Chondrocyte (in vitro differentiated cells): ENCODE results near the gene TLCD5. TPM values are rescaled to one million over a fixed set of nuclear protein-coding genes. Genes with fewer than 3 reads are reported as not detected.

Source experiments
- DNase-seq: peaks from one replicate; pipeline ENCODE4 v3.0.0; 2021; ENCODE audit warnings: mixed read lengths, low spot score
- H3K27ac Mint-ChIP-seq: one replicate; pipeline ENCODE4 v1.8.0; 2021; ENCODE audit warnings: mild to moderate bottlenecking, moderate library complexity, mixed read lengths; ENCODE audit not compliant: unreplicated experiment
- H3K27me3 Mint-ChIP-seq: 2 replicates; pipeline ENCODE4 v1.8.0; 2021; ENCODE audit warnings: low read depth, mixed read lengths
- H3K36me3 Mint-ChIP-seq: 2 replicates; pipeline ENCODE4 v1.8.0; 2021; ENCODE audit warnings: low read depth, mixed read lengths
- H3K4me1 Mint-ChIP-seq: 2 replicates; pipeline ENCODE4 v1.8.0; 2021; ENCODE audit warnings: low read depth, mild to moderate bottlenecking, mixed read lengths
- H3K4me3 Mint-ChIP-seq: one replicate; pipeline ENCODE4 v1.8.0; 2021; ENCODE audit warnings: mild to moderate bottlenecking, moderate library complexity, mixed read lengths; ENCODE audit not compliant: unreplicated experiment
- H3K9me3 Mint-ChIP-seq: 2 replicates; pipeline ENCODE4 v1.8.0; 2021; ENCODE audit warnings: low read depth, mixed read lengths
- CTCF ChIP-seq: fragments of 200-600 bp; sonication (generic); IDR thresholded peaks from 2 replicates; pipeline ENCODE4 v1.5.0; 2021; ENCODE audit warnings: antibody characterized with exemption, mild to moderate bottlenecking, moderate library complexity
- total RNA-seq: library from RNA; stranded (reverse); gene quantifications from 3 replicates; pipeline ENCODE4 v1.2.1, GENCODE V29; 2021

The TLCD5 gene
- total RNA-seq, 1 donor from 2014 or later = 10.5 TPM

- H3K4me1 Mint-ChIP-seq = no peaks in the 10 kb centered on the region
- H3K36me3 Mint-ChIP-seq = no peaks in the 10 kb centered on the region
- TF ChIP-seq CTCF = no peak
- H3K27me3 Mint-ChIP-seq = peaks cover 55% of the 10 kb centered on the region
- DNase-seq = no peak
- no peak overlapping the region for H3K4me3 Mint-ChIP-seq
- H3K9me3 Mint-ChIP-seq = no peaks in the 10 kb centered on the region
- no peak overlapping the region for H3K27ac Mint-ChIP-seq
Observed at GRCh38 chr11:120293038-120293800, 31.9 kb upstream of the TLCD5 start.

- no peak for TF ChIP-seq CTCF
- H3K9me3 Mint-ChIP-seq = no peaks in the 10 kb centered on the region
Observed at GRCh38 chr11:120294096-120294495, 31.0 kb upstream of the TLCD5 start.

GRCh38 chr11:120295099-120295498 is 30.0 kb upstream of the TLCD5 start:
- Mint-ChIP-seq H3K36me3 (no peaks in the 10 kb centered on the region), H3K27ac (no peak overlapping the region), H3K4me1 (peaks cover 3% of the 10 kb centered on the region), H3K9me3 (no peaks in the 10 kb centered on the region), H3K27me3 (peaks cover 48% of the 10 kb centered on the region), H3K4me3 (no peak overlapping the region)
- no peak for DNase-seq
- TF ChIP-seq CTCF = no peak

More at GRCh38 chr11:120294096-120294495, 31.0 kb upstream of the TLCD5 start:
- DNase-seq = no peak
- Mint-ChIP-seq H3K27me3 (peaks cover 54% of the 10 kb centered on the region), H3K27ac (no peak overlapping the region), H3K4me1 (no peaks in the 10 kb centered on the region), H3K4me3 (no peak overlapping the region), H3K36me3 (no peaks in the 10 kb centered on the region)

- peaks cover 3% of the 10 kb centered on the region for H3K4me1 Mint-ChIP-seq
- H3K27me3 Mint-ChIP-seq = peaks cover 43% of the 10 kb centered on the region
Observed at GRCh38 chr11:120296554-120296953, 28.5 kb upstream of the TLCD5 start.

GRCh38 chr11:120298461-120298860 is 26.6 kb upstream of the TLCD5 start:
- Mint-ChIP-seq H3K36me3 (no peaks in the 10 kb centered on the region), H3K27me3 (peaks cover 34% of the 10 kb centered on the region), H3K9me3 (no peaks in the 10 kb centered on the region), H3K4me1 (peaks cover 3% of the 10 kb centered on the region), H3K27ac (no peak overlapping the region), H3K4me3 (no peak overlapping the region)
- TF ChIP-seq CTCF = no peak
- DNase-seq = no peak

More at GRCh38 chr11:120296554-120296953, 28.5 kb upstream of the TLCD5 start:
- no peak overlapping the region for H3K4me3 Mint-ChIP-seq
- no peaks in the 10 kb centered on the region for H3K9me3 Mint-ChIP-seq
- H3K27ac Mint-ChIP-seq = no peak overlapping the region
- TF ChIP-seq CTCF = no peak
- H3K36me3 Mint-ChIP-seq = no peaks in the 10 kb centered on the region
- no peak for DNase-seq
